ENCODE data around the gene TBK1. TPM values are rescaled to one million over a fixed set of nuclear protein-coding genes. Genes with fewer than 3 reads are reported as not detected.

TBK1 gene
- total RNA-seq, 6 donors from 2014 or later = 12.9 to 49.0 (median 16.7) TPM

GRCh38 chr12:64431791-64432190 is 20.1 kb upstream of the TBK1 start:
- no peaks in the 10 kb centered on the region for H3K4me1 ChIP-seq
- H3K4me3 ChIP-seq = no peak overlapping the region
- no peaks in the 10 kb centered on the region for H3K27me3 ChIP-seq
- DNase-seq (no peak), ATAC-seq (ENCODE audit: low FRiP score in 2 of 2) (no peak)
- peaks cover 20 to 100% (median 82%) of the 10 kb centered on the region in 4 donors for H3K36me3 ChIP-seq
- H3K27ac ChIP-seq = no peak overlapping the region
- TF ChIP-seq EP300 (IDR thresholded peaks at IDR 0.05) (no peak), POLR2A (IDR thresholded peaks at IDR 0.05) (no peak), POLR2AphosphoS5 (IDR thresholded peaks at IDR 0.05) (no peak), CTCF (IDR thresholded peaks at IDR 0.05) (no peak)
- no peaks in the 10 kb centered on the region for H3K9me3 ChIP-seq
- WGBS, 2 donors = 92 to 96% methylated on average over 4 of the region's 4 CpGs

GRCh38 chr12:64433915-64434314 is 18.0 kb upstream of the TBK1 start:
- no peaks in the 10 kb centered on the region for H3K9me3 ChIP-seq

GRCh38 chr12:64440100-64440499 is 11.8 kb upstream of the TBK1 start:
- peaks cover 4 to 97% (median 48%) of the 10 kb centered on the region in 4 donors for H3K36me3 ChIP-seq
- no peak for ATAC-seq (ENCODE audit: low FRiP score in 2 of 2)
- 94 to 97% methylated on average over 1 of the region's 1 CpG for WGBS, 2 donors

More at GRCh38 chr12:64433915-64434314, 18.0 kb upstream of the TBK1 start:
- WGBS, 2 donors = 91 to 96% methylated on average over 5 of the region's 5 CpGs
- Histone ChIP-seq H3K27ac (no peak overlapping the region), H3K4me1 (no peaks in the 10 kb centered on the region), H3K4me3 (no peak overlapping the region), H3K36me3 (peaks cover 11 to 100% (median 77%) of the 10 kb centered on the region in 4 donors), H3K27me3 (no peaks in the 10 kb centered on the region)
- ATAC-seq (ENCODE audit: low FRiP score in 2 of 2) = no peak
- no peak for DNase-seq
- TF ChIP-seq POLR2A (IDR thresholded peaks at IDR 0.05) = no peak
- no peak for TF ChIP-seq CTCF (IDR thresholded peaks at IDR 0.05)
- TF ChIP-seq EP300 (IDR thresholded peaks at IDR 0.05) = no peak
- no peak for TF ChIP-seq POLR2AphosphoS5 (IDR thresholded peaks at IDR 0.05)

GRCh38 chr12:64445490-64445889 is 6.4 kb upstream of the TBK1 start:
- DNase-seq = no peak
- H3K36me3 ChIP-seq = peaks cover 5 to 80% (median 32%) of the 10 kb centered on the region in 4 donors
- H3K4me1 ChIP-seq = no peaks in the 10 kb centered on the region
- WGBS, 2 donors = 89 to 94% methylated on average over 2 of the region's 2 CpGs
- ATAC-seq (ENCODE audit: low FRiP score in 2 of 2) = no peak
- H3K27ac ChIP-seq = no peak overlapping the region
- TF ChIP-seq EP300 (IDR thresholded peaks at IDR 0.05) (no peak), CTCF (IDR thresholded peaks at IDR 0.05) (no peak), POLR2AphosphoS5 (IDR thresholded peaks at IDR 0.05) (no peak), POLR2A (IDR thresholded peaks at IDR 0.05) (no peak)
- H3K4me3 ChIP-seq = no peak overlapping the region
- H3K9me3 ChIP-seq = no peaks in the 10 kb centered on the region
- no peaks in the 10 kb centered on the region for H3K27me3 ChIP-seq

More at GRCh38 chr12:64440100-64440499, 11.8 kb upstream of the TBK1 start:
- TF ChIP-seq CTCF (IDR thresholded peaks at IDR 0.05) (no peak), POLR2A (IDR thresholded peaks at IDR 0.05) (no peak), EP300 (IDR thresholded peaks at IDR 0.05) (no peak), POLR2AphosphoS5 (IDR thresholded peaks at IDR 0.05) (no peak)
- DNase-seq = no peak
- Histone ChIP-seq H3K4me1 (no peaks in the 10 kb centered on the region), H3K27me3 (no peaks in the 10 kb centered on the region), H3K9me3 (no peaks in the 10 kb centered on the region), H3K27ac (no peak overlapping the region), H3K4me3 (no peak overlapping the region)

GRCh38 chr12:64446295-64446694 is 5.6 kb upstream of the TBK1 start:
- TF ChIP-seq POLR2AphosphoS5 (IDR thresholded peaks at IDR 0.05) = no peak
- TF ChIP-seq EP300 (IDR thresholded peaks at IDR 0.05) = no peak
- no peak for TF ChIP-seq POLR2A (IDR thresholded peaks at IDR 0.05)
- no peak for TF ChIP-seq CTCF (IDR thresholded peaks at IDR 0.05)
- ATAC-seq (ENCODE audit: low FRiP score in 2 of 2) (no peak), DNase-seq (no peak)
- Histone ChIP-seq H3K27ac (no peak overlapping the region), H3K9me3 (no peaks in the 10 kb centered on the region), H3K4me3 (no peak overlapping the region), H3K4me1 (peaks cover 5 to 7% (median 6%) of the 10 kb centered on the region in 4 donors), H3K27me3 (no peaks in the 10 kb centered on the region), H3K36me3 (peaks cover 5 to 73% (median 30%) of the 10 kb centered on the region in 4 donors)
- WGBS, 2 donors = 80 to 90% methylated on average over 1 of the region's 1 CpG

Measured in upper lobe of left lung (tissue), 6 donors.